NK-92 (cell line): ENCODE data around the gene LTF.
"Not testable (repeated sequence)": the region's sequence is repeated elsewhere in the genome, so short reads cannot be mapped to it uniquely, and the experiment has no call there.

Experiments used
- DNase-seq: peaks from one replicate; lab custom pipeline; 2025; ENCODE audit not compliant: unreplicated experiment; lab: John Stamatoyannopoulos, UW

Gene LTF

DNA sequence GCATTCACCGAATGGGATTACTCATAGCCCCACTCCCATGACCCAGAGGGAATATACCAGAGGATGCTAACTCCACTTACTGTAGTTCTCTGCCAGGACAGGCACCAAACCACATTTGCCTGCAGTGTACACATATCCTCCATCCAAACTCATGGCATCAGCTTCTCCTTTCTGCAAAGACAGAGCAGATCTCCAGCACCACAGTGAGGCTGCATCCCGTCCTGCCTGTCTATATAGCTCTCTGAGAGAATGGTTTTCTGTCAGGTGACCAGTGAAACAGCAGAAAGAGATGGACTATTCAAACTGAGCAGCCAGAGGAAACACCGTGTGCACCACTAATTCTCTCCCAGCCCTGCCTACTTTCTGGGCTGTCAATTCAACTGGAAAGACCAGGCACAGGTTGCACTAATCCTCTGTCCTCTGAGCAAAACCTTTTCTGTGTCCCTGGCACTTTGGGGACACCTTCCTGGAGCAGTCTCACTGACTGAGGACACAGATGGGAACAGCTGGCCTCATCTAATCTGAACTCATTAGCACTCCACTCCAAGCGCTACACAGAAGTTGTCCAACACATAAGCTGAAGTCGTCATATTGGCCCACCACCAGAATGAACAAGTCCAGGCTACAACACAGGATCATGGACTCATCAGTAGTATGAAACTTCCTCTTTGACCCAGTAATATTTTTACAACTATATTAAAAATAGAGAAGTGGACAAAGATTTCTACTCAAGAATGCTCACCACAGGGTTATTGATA is 17.3 kb downstream of the LTF start:
- DNase-seq: no peak

DNA sequence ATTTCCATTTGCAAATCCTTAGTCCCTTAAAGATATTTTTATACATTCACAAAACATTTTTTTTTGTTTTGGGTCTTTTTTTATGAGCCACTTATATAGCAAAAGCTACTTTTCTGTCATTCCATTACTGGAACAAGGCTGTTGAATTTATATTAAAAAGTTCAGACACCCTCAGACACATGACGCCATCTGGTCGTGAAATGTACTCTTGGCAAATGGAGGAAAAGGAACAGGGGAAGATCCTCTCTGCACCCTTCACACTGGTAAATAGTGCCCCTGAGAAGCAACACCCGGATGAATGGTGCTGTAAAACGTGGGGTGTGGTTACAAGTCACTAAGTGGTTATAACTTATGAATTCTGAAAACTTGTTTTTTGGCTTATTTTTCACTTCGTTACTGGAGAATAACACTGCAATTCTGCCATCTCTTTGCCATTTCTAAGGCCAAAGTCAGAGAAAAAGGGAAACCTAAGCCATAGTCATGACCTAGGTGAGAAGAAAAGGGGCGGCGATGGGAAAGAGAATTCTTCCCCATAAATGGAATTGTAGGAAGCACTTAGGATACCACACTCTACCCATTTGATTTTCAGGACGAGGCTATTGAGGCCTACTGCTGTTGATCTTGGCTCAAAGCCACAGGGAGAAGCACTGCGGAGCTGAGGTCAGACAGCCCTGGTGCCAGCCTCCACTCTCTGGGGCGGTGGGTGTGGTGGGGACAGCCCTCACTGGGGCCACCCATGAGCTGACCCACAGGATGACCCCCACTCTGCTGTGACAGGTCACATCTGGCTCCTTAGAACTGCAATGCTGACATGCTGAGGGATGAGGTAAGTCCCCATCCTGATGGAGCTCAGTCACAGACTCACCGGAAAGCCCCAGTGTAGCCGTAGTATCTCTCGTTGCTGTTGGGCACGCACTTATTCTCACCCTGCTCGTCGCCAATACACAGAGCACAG is 21.9 kb downstream of the LTF start:
- no peak for DNase-seq

DNA sequence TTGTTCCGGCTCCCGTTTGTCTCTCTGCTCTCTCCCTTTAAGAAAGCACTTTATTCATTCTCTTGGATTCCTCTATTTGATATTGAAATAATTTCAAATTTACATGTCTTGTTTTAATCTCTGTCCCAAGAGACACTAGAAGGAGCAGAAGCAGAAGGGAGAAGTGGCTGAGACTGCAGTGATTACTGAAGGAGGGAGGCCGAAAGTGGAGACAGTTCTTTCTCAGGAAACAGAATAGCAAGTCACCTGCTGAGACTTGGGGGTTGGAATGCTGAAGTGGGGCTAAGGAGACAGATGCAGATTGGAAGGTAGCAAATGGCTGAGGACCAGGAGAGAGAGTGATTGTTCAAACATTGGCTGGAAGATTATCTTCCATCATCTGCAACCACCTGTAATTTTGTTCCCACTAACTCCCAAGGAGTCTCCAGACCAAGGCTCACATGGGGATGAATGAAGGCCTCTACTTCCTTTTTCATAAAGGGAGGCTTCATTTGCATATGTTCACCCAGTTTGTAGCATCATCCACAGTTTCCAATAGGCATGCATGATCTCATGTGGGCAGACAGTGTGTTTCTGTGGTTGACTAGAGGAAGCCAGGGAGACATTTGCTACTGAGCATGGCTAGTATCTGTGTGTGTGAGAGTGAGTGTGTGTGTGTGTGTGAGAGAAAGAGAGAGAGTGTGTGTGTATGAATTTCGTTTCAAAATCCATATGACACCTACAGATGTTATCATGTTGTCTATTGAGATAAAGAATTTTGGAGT is 24.0 kb downstream of the LTF start:
- DNase-seq: no peak

DNA sequence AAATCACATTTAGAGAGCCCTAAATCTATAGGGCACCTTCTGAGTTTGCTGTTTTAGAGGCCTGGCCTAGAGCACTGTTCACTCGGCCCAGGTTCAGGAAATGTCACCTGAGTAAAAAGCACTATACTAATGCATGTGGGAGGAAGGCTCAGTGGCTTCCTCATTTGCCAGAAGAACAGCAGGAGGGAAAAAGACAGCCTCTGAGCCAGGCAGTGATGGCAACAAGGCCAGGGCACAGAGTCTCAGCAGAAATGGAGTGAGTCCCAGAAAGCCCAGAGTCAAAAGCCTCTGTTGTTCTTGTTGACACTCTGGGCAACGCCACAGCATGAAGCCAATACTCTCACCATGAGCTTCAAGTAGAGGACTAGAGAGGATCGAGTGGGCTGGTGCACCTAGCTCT is 25.9 kb downstream of the LTF start:
- no peak for DNase-seq

- DNase-seq: no peak
These were observed 29.5 kb downstream of the LTF start for GRCh38 chr3:46435081-46435726.

DNA sequence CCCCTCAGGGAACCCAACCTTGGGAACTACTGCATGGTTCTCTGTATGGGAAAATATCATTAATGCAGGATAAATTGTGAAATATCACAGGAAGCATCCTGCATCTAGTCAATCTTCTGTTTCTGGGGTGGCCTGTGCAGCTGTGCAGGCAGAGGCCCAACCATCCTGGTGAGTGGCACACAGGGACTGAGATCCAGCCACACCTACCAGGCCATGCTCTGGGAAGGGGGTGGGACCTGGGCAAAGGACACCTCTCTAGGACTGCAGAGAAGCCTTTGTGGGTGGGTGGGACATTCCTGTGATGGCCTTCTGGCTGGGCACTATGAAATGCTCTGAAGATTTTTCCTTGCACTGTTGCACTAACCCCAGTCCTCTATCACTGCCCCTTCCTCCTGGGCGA is 30.9 kb downstream of the LTF start:
- no peak for DNase-seq

- not testable (repeated sequence) for DNase-seq
These were observed 31.6 kb downstream of the LTF start for GRCh38 chr3:46433118-46433517.

DNA sequence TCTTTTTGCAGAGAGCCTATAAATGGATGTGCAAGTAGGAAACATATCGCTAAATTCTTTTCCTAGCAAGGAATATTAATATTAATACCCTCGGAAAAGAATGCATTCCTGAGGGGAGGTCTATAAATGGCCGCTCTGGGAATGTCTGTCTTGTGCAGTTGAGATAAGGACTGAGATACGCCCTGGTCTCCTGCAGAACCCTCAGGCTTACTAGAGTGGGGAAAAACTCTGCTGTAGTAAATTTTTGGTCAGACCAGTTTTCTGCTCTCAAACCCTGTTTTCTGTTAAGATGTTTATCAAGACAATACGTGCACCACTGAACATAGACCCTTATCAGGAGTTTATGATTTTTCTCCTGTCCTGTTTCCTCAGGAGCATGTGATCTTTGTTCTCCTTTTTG is 32.8 kb downstream of the LTF start:
- not testable (repeated sequence) for DNase-seq

GRCh38 chr3:46430879-46431278 is 33.8 kb downstream of the LTF start:
- DNase-seq: not testable (repeated sequence)

DNA sequence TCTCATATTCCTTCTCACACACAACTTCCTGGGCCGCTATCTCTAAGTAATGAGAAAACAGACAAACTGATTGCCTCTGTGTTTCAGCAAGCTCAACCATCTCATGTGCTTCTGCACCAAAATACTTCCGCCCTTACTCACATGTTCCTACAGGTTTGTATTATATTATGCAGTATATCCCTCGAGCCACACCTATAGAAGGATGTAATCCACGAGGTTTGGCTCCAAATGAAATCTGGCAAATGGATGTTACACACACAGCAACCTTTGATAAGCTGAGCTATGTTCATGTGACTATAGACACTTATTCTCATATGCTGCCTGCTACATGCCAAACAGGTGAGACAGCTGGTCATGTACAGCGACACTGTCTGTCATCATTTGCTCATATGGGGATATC is 35.0 kb downstream of the LTF start:
- DNase-seq: no peak

GRCh38 chr3:46429250-46429649 is 35.5 kb downstream of the LTF start:
- no peak for DNase-seq

DNA sequence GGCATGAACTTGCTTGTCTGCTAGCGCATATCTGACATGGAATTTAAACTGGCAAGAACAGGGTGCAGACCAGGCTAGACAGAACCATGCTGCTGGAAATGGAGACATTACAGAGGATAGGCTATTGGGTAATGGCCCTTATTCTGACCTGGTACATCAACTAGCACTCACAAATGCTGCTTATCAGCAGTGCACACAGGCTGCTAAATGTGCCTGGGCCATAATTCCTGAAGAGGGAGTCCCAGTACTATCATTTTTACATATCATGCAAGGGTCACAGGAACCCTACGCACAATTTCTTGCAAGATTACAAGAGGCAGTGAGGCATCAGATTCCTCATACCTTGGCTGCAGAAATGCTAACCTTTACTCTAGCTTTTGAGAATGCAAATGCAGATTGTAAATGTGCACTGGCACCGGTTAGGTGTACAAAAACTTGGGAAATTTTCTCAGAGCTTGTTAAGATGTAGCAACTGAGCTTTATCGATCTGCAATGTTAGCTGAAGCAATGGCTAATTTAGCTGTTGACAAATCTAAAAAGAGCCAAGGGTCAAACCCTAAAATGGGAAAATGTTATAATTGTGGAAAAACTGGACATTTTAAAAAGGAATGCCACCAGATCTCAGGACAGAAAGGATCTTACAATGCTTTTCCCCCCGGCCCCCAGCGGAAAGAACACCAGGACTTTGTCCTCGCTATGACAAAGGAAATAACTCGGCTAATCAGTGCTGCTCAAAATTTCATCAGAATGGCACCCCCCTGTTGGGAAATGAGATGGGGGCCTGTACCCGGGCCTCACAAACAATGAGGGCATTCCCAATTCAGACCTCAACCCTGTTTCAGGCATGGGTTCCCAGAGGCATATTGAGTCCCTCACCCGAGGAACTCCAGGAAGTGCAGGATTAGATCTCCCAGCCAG is 36.5 kb downstream of the LTF start:
- no peak for DNase-seq

- DNase-seq: not testable (repeated sequence)
These were observed 37.3 kb downstream of the LTF start for GRCh38 chr3:46427404-46427803.

- DNase-seq: not testable (repeated sequence)
These were observed 38.2 kb downstream of the LTF start for GRCh38 chr3:46426476-46426875.

DNA sequence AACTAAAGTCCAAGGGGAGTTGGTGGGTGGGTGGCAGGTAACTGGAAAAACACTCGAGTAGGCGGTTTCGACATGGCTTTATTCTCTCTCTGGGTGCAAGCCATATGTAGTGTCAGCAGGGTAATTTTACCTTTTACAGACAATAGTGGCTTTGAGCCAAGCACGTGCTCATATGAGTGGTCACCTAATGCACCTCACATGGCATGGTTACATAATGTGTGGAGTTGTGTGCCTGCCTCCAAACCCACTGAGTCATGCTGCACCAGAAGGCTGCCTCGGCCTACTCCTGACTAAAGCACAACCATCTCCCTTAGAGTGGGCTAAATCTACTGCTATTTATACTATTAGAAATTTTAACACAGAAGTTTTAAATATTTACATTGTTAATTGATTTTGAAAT is 41.1 kb downstream of the LTF start:
- DNase-seq: no peak

GRCh38 chr3:46422617-46423016 is 42.1 kb downstream of the LTF start:
- no peak for DNase-seq

- no peak for DNase-seq
These were observed 43.8 kb downstream of the LTF start for GRCh38 chr3:46420931-46421330.

GRCh38 chr3:46419816-46420215 is 44.9 kb downstream of the LTF start:
- no peak for DNase-seq

GRCh38 chr3:46417841-46418611 is 46.7 kb downstream of the LTF start:
- no peak for DNase-seq
